Kidney (tissue), 14 donors: ENCODE results near the gene SLC24A4. TPM values are rescaled to one million over a fixed set of nuclear protein-coding genes. Genes with fewer than 3 reads are reported as not detected.

Source experiments
- DNase-seq, 5 donors: peaks; one replicate each; pipeline ENCODE4 v3.0.0-alpha.2; 2013 to 2020
- FAIRE-seq: peaks from 2 replicates; lab custom pipeline; 2012; peaks lifted over from hg19 to GRCh38; lab: Jason Lieb, UNC
- H3K27ac ChIP-seq, 2 donors: one replicate each; pipeline ENCODE4 v1.7.0; 2013; ENCODE audit warnings: low read depth in 2 of 2, low read length in 2 of 2, inconsistent platforms in 1 of 2
- H3K27me3 ChIP-seq: one replicate; pipeline ENCODE4 v1.7.1; 2013; ENCODE audit warnings: low read length, inconsistent platforms; ENCODE audit not compliant: control insufficient read depth, insufficient read depth
- H3K36me3 ChIP-seq, 3 donors: one replicate each; pipeline versions ENCODE4 v1.7.0 to v1.7.1; 2013; ENCODE audit warnings: low read length in 3 of 3, control low read depth in 1 of 3, inconsistent platforms in 1 of 3; ENCODE audit not compliant: insufficient read depth in 3 of 3, control insufficient read depth in 2 of 3
- H3K4me1 ChIP-seq, 3 donors: one replicate each; pipeline versions ENCODE4 v1.7.0 to v1.7.1; 2013; ENCODE audit warnings: low read length in 3 of 3, inconsistent platforms in 1 of 3, low read depth in 1 of 3; ENCODE audit not compliant: control insufficient read depth in 2 of 3, insufficient read depth in 2 of 3
- H3K4me3 ChIP-seq, 3 donors: one replicate each; pipeline versions ENCODE4 v1.7.0 to v1.8.1; 2013; ENCODE audit warnings: low read length in 3 of 3, control low read depth in 1 of 3, inconsistent platforms in 1 of 3
- H3K9ac ChIP-seq, 3 donors: one replicate each; pipeline versions ENCODE4 v1.7.0 to v1.7.1; 2013; ENCODE audit warnings: low read length in 3 of 3, control low read depth in 1 of 3, inconsistent platforms in 1 of 3
- H3K9me3 ChIP-seq, 3 donors: one replicate each; pipeline versions ENCODE4 v1.7.0 to v1.7.1; 2013; ENCODE audit warnings: low read length in 3 of 3, control low read depth in 1 of 3, inconsistent platforms in 1 of 3; ENCODE audit not compliant: control insufficient read depth in 2 of 3, insufficient read depth in 1 of 3
- intact Hi-C: fragments of 100-400 bp; cut with DNase I; formaldehyde crosslinking; loops from one replicate; pipeline ENCODE4 v1.11.1; 2022
- polyA plus RNA-seq: library from polyadenylated mRNA; stranded (reverse); fragments of 350-450 nt; fragmentation: Illumina TruSeq; extraction: RNeasy Lipid Tissue Mini Kit (QIAGEN cat#74804); gene quantifications from one replicate; pipeline ENCODE4 v1.2.3, GENCODE V29; 2014; ENCODE audit warnings: low read depth, low replicate concordance; ENCODE audit not compliant: insufficient read depth
- total RNA-seq: library from RNA; stranded (reverse); fragmentation: NEBNext Ultra II Directional; extraction: Animal tissue kit (Norgen Biotek cat#: 25700); gene quantifications from one replicate; pipeline ENCODE4 v1.2.1, GENCODE V29; 2021
- TF ChIP-seq, protein P1 (sequence below): IDR thresholded peaks from 3 replicates; pipeline ENCODE4 v1.5.1; 2012; ENCODE audit warnings: mild to moderate bottlenecking, moderate library complexity, borderline replicate concordance; ENCODE audit not compliant: insufficient read depth; ENCODE audit errors: extremely low read depth
- donor health status: control.
- donor health status: control.
- donor health status: control.
- donor health status: control.
- donor health status: control.
- donor health status: DM: yes; HTN: yes; CAD: no.
- donor health status: Normal renal cell carcinoma (clear cell type).

Gene SLC24A4
- total and polyA plus RNA-seq, 2 donors from 2014 or later, result 0.32 to 0.85 TPM

DNA sequence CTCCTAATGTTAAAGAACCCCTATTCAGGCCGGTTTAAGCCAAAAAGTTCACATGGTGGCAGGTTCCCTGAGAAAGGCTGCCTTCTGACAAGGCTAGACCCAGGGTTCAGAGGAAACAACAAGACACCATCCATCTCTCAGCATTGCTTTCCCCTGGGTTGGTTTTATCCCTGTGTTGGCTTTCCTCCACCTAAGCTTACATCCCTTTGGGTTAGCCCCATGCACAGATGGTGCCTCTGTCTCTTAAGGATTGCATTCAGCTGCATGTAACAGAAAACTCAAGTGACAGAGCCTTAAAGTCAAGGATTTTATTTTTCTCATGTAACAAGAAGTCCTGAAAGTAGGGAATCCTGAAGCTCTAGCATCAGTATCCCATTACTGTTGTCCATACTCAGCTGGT is 147.8 kb downstream of the SLC24A4 start:
- FAIRE-seq (no peak), DNase-seq (peak in 1 of 5 donors; percentile 7)
- peaks cover 0 to 12% (median 5%) of the 10 kb centered on the region in 3 donors for H3K9me3 ChIP-seq
- H3K9ac ChIP-seq, result no peak overlapping the region
- no peaks in the 10 kb centered on the region for H3K4me1 ChIP-seq
- H3K27me3 ChIP-seq, result no peaks in the 10 kb centered on the region
- TF ChIP-seq, protein P1, sequence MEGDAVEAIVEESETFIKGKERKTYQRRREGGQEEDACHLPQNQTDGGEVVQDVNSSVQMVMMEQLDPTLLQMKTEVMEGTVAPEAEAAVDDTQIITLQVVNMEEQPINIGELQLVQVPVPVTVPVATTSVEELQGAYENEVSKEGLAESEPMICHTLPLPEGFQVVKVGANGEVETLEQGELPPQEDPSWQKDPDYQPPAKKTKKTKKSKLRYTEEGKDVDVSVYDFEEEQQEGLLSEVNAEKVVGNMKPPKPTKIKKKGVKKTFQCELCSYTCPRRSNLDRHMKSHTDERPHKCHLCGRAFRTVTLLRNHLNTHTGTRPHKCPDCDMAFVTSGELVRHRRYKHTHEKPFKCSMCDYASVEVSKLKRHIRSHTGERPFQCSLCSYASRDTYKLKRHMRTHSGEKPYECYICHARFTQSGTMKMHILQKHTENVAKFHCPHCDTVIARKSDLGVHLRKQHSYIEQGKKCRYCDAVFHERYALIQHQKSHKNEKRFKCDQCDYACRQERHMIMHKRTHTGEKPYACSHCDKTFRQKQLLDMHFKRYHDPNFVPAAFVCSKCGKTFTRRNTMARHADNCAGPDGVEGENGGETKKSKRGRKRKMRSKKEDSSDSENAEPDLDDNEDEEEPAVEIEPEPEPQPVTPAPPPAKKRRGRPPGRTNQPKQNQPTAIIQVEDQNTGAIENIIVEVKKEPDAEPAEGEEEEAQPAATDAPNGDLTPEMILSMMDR, result no peak
- H3K36me3 ChIP-seq, result no peaks in the 10 kb centered on the region
- intact Hi-C loops, result no loop called here
- no peak overlapping the region for H3K27ac ChIP-seq
- no peak overlapping the region for H3K4me3 ChIP-seq

DNA sequence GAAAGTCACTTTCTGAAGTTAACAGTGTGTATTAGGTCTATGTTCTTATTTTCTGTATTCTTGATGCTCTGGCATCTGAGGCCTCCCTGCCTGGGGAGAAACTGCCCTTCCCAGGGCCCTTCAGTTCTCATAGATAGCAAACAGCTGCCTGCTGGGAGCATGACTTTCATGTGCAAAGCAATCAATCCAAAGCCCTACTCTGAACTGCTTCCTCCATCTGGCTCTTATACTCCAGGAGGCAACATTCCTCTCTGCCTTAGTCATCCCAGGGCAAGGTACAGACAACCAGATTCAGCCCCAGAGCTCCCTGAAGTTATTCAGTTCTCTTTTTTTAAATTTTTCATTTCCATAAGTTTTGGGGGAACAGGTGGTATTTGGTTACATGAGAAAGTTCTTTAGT is 149.0 kb downstream of the SLC24A4 start:
- TF ChIP-seq, protein P1, result no peak
- Histone ChIP-seq H3K9ac (no peak overlapping the region), H3K36me3 (no peaks in the 10 kb centered on the region), H3K27ac (no peak overlapping the region), H3K4me1 (no peaks in the 10 kb centered on the region), H3K9me3 (peaks cover 0 to 6% (median under 1%) of the 10 kb centered on the region in 3 donors), H3K4me3 (no peak overlapping the region), H3K27me3 (no peaks in the 10 kb centered on the region)
- intact Hi-C loops, result no loop called here
- DNase-seq (no peak), FAIRE-seq (no peak)

DNA sequence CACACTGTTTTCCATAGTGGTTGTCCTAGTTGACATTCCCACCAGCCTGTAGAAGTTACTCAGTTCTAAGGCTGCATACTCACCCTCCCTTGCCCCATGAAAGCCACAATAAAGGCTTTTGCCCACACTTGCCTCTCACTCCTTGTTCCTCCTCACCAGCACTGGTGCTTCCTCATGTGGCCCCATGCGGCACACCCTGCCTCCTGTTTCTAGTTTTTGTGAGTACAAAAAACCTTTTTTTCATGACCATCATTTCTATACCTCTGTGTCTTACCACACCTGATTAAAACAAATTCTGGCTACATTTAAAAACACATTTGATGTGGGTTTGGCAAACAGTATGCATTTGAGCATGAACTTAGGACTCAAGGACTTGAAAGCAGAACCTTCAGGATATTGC is 149.9 kb downstream of the SLC24A4 start:
- H3K9me3 ChIP-seq, result peaks cover 0 to 3% (median 0%) of the 10 kb centered on the region in 3 donors
- H3K27ac ChIP-seq, result no peak overlapping the region
- H3K4me3 ChIP-seq, result no peak overlapping the region
- H3K27me3 ChIP-seq, result no peaks in the 10 kb centered on the region
- FAIRE-seq (no peak), DNase-seq (no peak)
- no peaks in the 10 kb centered on the region for H3K4me1 ChIP-seq
- H3K9ac ChIP-seq, result no peak overlapping the region
- TF ChIP-seq, protein P1, result no peak
- no peaks in the 10 kb centered on the region for H3K36me3 ChIP-seq
- intact Hi-C loops, result no loop called here

DNA sequence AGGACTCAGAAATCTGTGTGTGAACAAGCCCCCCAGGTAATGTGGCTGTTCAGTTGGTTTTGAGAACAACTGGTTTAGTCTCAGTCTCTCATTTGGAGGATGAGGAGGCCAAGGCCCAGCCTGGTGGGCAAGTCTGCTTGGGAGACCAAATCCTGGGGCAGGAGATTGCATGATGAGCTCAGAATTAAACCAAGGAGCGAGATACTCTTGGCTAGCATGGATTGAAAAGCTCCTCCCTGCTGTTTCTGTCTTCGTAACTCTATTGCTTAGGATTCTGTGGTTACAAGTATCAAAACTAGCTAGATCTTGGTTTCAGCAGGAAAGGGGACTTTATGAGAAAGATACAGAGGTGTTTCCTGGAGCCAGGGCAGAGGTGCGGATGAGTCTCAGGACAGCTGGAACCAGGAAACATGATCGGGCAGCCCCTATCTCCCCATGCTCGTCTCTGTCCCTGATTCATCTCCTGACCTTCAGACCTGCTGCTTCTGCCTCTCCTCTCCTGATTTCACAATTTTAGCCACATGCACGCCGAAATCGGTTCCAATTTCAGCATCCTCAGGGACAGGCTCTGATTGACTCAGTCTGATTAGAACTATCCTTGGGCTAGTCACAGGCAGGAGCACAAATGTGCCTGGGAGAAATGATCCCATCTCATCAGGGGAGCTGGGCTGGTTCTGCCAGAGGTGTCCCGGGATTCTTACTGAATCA is 150.4 kb downstream of the SLC24A4 start:
- no peaks in the 10 kb centered on the region for H3K36me3 ChIP-seq
- H3K9me3 ChIP-seq, result peaks cover 0 to 3% (median 0%) of the 10 kb centered on the region in 3 donors
- H3K9ac ChIP-seq, result no peak overlapping the region
- no peak overlapping the region for H3K27ac ChIP-seq
- intact Hi-C loops, result no loop called here
- no peaks in the 10 kb centered on the region for H3K4me1 ChIP-seq
- no peaks in the 10 kb centered on the region for H3K27me3 ChIP-seq
- DNase-seq (peak in 1 of 5 donors; percentile 7), FAIRE-seq (no peak)
- TF ChIP-seq, protein P1, result no peak
- H3K4me3 ChIP-seq, result no peak overlapping the region
